Neural cell (in vitro differentiated cells): ENCODE results near the gene DHPS.

ENCODE experiments used
- EZH2 ChIP-seq: fragments of 200-600, 300-800 bp; shearing (Covaris generic), sonication (generic); IDR thresholded peaks from 2 replicates; pipeline ENCODE4 v1.6.1; 2014; ENCODE audit warnings: antibody characterized with exemption, low read length, borderline replicate concordance, mild to moderate bottlenecking; ENCODE audit not compliant: insufficient read depth, poor library complexity, severe bottlenecking
- TAF1 ChIP-seq: IDR thresholded peaks from 2 replicates; pipeline ENCODE4 v1.6.1; 2012; ENCODE audit warnings: low read depth
- TF ChIP-seq, protein P1 (sequence below): fragments of 450-650 bp; IDR thresholded peaks from 2 replicates; pipeline ENCODE4 v1.5.1; 2014; ENCODE audit warnings: antibody characterized with exemption, mild to moderate bottlenecking, moderate library complexity; ENCODE audit not compliant: poor library complexity, severe bottlenecking

DNA sequence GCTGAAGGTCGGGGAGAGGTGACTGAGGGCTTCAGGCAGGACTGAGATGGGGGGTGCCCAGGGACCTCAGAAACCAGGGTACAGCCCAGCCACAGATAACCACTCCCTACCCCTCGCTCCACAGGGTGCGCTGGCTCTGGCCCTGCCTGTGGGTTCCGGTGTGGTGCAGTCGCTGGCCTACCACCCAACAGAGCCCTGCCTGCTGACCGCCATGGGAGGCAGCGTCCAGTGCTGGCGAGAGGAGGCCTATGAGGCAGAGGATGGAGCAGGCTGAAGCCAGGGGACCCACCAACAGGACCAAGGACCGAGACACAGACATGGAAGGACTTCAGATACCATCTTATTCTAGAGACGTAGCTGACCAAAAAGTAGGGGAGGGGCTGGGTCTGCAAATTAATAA, 6.3 kb downstream of the DHPS start:
- TF ChIP-seq, protein P1, sequence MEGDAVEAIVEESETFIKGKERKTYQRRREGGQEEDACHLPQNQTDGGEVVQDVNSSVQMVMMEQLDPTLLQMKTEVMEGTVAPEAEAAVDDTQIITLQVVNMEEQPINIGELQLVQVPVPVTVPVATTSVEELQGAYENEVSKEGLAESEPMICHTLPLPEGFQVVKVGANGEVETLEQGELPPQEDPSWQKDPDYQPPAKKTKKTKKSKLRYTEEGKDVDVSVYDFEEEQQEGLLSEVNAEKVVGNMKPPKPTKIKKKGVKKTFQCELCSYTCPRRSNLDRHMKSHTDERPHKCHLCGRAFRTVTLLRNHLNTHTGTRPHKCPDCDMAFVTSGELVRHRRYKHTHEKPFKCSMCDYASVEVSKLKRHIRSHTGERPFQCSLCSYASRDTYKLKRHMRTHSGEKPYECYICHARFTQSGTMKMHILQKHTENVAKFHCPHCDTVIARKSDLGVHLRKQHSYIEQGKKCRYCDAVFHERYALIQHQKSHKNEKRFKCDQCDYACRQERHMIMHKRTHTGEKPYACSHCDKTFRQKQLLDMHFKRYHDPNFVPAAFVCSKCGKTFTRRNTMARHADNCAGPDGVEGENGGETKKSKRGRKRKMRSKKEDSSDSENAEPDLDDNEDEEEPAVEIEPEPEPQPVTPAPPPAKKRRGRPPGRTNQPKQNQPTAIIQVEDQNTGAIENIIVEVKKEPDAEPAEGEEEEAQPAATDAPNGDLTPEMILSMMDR = no peak
- TF ChIP-seq EZH2 (no peak), TAF1 (no peak)
